ENCODE data around the gene GNB1. TPM values are rescaled to one million over a fixed set of nuclear protein-coding genes. Genes with fewer than 3 reads are reported as not detected.

Gene GNB1
- total and polyA plus RNA-seq, 9 of the 15 experiments (the other 6 are each of a cell fraction or from before 2014, with no cell fraction given) = 34.3 to 388 (median 114) TPM

DNA sequence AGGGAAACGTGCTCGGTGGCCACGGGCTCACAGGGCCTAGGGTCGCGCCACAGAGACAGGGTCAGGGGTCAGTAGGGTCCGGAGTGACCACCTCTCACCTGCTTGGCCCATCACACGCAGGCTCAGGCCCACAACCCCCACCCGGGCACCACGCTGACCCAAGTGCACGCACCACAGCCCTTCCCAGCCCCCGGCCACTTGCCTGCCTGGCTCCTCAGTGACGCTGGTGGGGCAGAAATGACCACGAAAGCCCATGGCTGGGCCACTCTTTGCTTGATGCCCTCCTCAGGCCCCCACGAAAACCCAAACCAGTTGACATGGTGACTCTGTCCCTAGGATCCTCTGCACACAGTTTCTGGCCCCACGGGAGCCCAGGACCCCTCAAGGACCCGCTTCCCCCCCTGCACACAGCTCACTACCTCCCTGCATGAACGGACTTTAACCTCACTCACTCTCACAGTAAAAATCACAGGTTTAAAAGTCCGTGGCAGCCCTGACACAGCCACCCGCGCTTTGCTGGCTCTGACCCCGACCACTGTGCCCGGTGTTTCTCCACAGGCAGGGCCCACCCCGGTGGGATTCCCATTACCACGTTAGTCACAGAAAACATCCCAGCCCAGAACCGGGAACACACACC, 133.3 kb downstream of the GNB1 start:
- no peak for FAIRE-seq
- ATAC-seq = no peak
- no peak overlapping the region for H2AFZ ChIP-seq (ENCODE audit: low read depth, low read length)
- H3K4me2 ChIP-seq (ENCODE audit: insufficient read depth, low read length) = no peak overlapping the region
- peak overlapping the region; percentile 87; the same call in 2 of the 3 replicates for H3K27ac ChIP-seq (ENCODE audit: extremely low read depth, low read depth, low read length)
- peak overlapping the region; percentile 65 to 78; a peak in 3 of 4 replicates for H3K9ac ChIP-seq (ENCODE audit: insufficient read depth in 1 of 2, low read depth in 2 of 2, low read length in 2 of 2)
- in situ Hi-C loops (cut with MboI) = no loop called here
- H3K9me1 ChIP-seq (ENCODE audit: control insufficient read depth, insufficient read depth, low read length) = peaks cover 9% of the 10 kb centered on the region
- no peaks in the 10 kb centered on the region for H3K9me3 ChIP-seq (replicated peaks; ENCODE audit: control insufficient read depth, insufficient read depth, low read depth, low read length)
- CTCF ChIA-PET (ENCODE audit: low intra/inter-chr PET ratio) = no interaction called here
- TF ChIP-seq RAD51 (IDR thresholded peaks at IDR 0.05; ENCODE audit: borderline replicate concordance, low read depth) (no peak), RBFOX2 (IDR thresholded peaks at IDR 0.05; ENCODE audit: low read depth, low read length) (peak; percentile 9; the same call in 1 of the 2 replicates)
- WGBS (ENCODE audit: insufficient coverage, low coverage, missing lambda C conversion rate) = 95% methylated on average over 21 of the region's 25 CpGs
- H3K4me1 ChIP-seq (replicated peaks in 1 of 2; ENCODE audit: control insufficient read depth in 2 of 2, insufficient read depth in 2 of 2, low read length in 2 of 2) = peaks cover 16 to 59% of the 10 kb centered on the region in 2 experiments
- H3K4me3 ChIP-seq = no peak overlapping the region
- H3K79me2 ChIP-seq (ENCODE audit: control insufficient read depth, insufficient read depth, low read length) = peaks cover 43% of the 10 kb centered on the region
- intact Hi-C loops (cut with micrococcal nuclease) = loop anchor here (2.0 kb wide), 1 partner anchor 21 kb away; the partner anchor contains the start of gene NADK
- no TSS peak for BruUV-seq (replicated peaks)
- H4K20me1 ChIP-seq (replicated peaks; ENCODE audit: control insufficient read depth, insufficient read depth, low read length) = 0 out of 2 replicates have a peak, but pooled peaks cover 5% of the 10 kb centered on the region
- POLR2A ChIA-PET = interaction anchor here (0.7 to 1.2 kb wide), 4 partner anchors 9 to 287 kb away, joined by 3 to 4 read pairs (median 3); no protein-coding TSS in a partner anchor
- DNase-seq (ENCODE audit: extremely low read depth in 1 of 4, low spot score in 3 of 4) = peak in 1 of 4 experiments; percentile 9
- H3K36me3 ChIP-seq (ENCODE audit: control insufficient read depth, insufficient read depth, low read length) = peaks cover 98% of the 10 kb centered on the region
- H3K27me3 ChIP-seq (ENCODE audit: control insufficient read depth in 2 of 2, insufficient read depth in 2 of 2, low read length in 2 of 2) = no peaks in the 10 kb centered on the region

DNA sequence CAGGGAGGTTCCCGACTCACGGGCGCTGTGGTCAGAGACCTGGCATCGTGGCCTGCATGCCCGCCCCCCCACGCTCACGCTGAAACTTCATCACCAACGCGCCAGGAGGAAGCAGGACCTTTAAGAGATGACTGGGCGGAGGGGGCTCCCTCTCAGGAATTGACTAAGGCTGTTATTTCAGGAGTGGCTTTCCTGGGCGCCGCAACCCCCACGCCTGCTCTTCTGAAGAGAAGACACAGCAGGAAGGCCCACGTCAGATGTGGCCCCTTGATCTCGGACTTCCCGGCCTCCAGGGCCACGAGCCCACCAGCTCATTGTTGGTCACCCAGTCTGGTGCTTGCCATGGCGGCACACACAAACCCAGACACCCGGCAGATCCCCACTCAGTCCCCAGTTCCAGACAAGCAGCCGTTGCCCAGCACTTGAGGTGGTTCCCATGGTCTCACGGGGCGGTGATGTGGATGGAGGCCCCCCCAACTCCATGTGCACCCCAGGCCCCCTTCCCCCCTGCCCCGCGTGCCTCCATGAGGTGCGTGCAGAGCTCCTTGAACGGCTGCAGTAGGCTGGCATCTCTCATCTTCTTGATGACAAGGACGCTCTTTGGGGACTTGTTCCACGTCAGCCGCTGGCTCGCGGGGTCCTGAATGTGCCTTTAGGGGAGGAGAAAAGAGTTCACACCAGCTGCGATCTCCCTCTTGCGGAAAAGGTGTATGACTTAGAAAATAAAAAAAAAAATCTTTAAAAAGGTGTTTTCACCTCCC, 134.0 kb downstream of the GNB1 start:
- intact Hi-C loops (cut with micrococcal nuclease) (no loop called here), in situ Hi-C loops (cut with MboI) (no loop called here)
- H3K36me3 ChIP-seq (ENCODE audit: control insufficient read depth, insufficient read depth, low read length) = peaks cover 97% of the 10 kb centered on the region
- WGBS (ENCODE audit: insufficient coverage, low coverage, missing lambda C conversion rate) = 94% methylated on average over 26 of the region's 33 CpGs
- peak overlapping the region in 1 of 2 experiments; percentile 78; a peak in 2 of 4 replicates for H3K9ac ChIP-seq (ENCODE audit: insufficient read depth in 1 of 2, low read depth in 2 of 2, low read length in 2 of 2)
- POLR2A ChIA-PET = interaction anchor here (0.7 kb wide), 1 partner anchor 8 kb away, joined by 3 read pairs; no protein-coding TSS in a partner anchor
- H3K4me2 ChIP-seq (ENCODE audit: insufficient read depth, low read length) = no peak overlapping the region
- DNase-seq (ENCODE audit: extremely low read depth in 1 of 4, low spot score in 3 of 4) (peak in 1 of 4 experiments; percentile 8), ATAC-seq (no peak), FAIRE-seq (no peak)
- no peak overlapping the region for H3K4me3 ChIP-seq
- peaks cover 9% of the 10 kb centered on the region for H3K9me1 ChIP-seq (ENCODE audit: control insufficient read depth, insufficient read depth, low read length)
- H4K20me1 ChIP-seq (replicated peaks; ENCODE audit: control insufficient read depth, insufficient read depth, low read length) = 0 out of 2 replicates have a peak, but pooled peaks cover 5% of the 10 kb centered on the region
- no peak overlapping the region for H2AFZ ChIP-seq (ENCODE audit: low read depth, low read length)
- peaks cover 16 to 59% of the 10 kb centered on the region in 2 experiments for H3K4me1 ChIP-seq (replicated peaks in 1 of 2; ENCODE audit: control insufficient read depth in 2 of 2, insufficient read depth in 2 of 2, low read length in 2 of 2)
- TF ChIP-seq, protein P1, sequence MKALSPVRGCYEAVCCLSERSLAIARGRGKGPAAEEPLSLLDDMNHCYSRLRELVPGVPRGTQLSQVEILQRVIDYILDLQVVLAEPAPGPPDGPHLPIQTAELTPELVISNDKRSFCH (CRISPR knock-in tag; IDR thresholded peaks at IDR 0.05) = no peak
- TF ChIP-seq, protein P1 (tag; IDR thresholded peaks at IDR 0.05) = no peak
- TF ChIP-seq, protein P2, sequence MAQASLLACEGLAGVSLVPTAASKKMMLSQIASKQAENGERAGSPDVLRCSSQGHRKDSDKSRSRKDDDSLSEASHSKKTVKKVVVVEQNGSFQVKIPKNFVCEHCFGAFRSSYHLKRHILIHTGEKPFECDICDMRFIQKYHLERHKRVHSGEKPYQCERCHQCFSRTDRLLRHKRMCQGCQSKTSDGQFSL (CRISPR knock-in tag; IDR thresholded peaks at IDR 0.05) = 0 out of 2 replicates have a peak, but pooled peaks have one; percentile 13
- TF ChIP-seq, protein P2 (tag; IDR thresholded peaks at IDR 0.05) = no peak
- peaks cover 38% of the 10 kb centered on the region for H3K79me2 ChIP-seq (ENCODE audit: control insufficient read depth, insufficient read depth, low read length)
- no TSS peak for BruUV-seq (replicated peaks)
- no peaks in the 10 kb centered on the region for H3K9me3 ChIP-seq (replicated peaks; ENCODE audit: control insufficient read depth, insufficient read depth, low read depth, low read length)
- CTCF ChIA-PET (ENCODE audit: low intra/inter-chr PET ratio) = no interaction called here
- H3K27me3 ChIP-seq (ENCODE audit: control insufficient read depth in 2 of 2, insufficient read depth in 2 of 2, low read length in 2 of 2) = no peaks in the 10 kb centered on the region
- no peak overlapping the region for H3K27ac ChIP-seq (ENCODE audit: extremely low read depth, low read depth, low read length)
